ENCODE measurements around the gene HIPK4.

HIPK4 gene

DNA sequence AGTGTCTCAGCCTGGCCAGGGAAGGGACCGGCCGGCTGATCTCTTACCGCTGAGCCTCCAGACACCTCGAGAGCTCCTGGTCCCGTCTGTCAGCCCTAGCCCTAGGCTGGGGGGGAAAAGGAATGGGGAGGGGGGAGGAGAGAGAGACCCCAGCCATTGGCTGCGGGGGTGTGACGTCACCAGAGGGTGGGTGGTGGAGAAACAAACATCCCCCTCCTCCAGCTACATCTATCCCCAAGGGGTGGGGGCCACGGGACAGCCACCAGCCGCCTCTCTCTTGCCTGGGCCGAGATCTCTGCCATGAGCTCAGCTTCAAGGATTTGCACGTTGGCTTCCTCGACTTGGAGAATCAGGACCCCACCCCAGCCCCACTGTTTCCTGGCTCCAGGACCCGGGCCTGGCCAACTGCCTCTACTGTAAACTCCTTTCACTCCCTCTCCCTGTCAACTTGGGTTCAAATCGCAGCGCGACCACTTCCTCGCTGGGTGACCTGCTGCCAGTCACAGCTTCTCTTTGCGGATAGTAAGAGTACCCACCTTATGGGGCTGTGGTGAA, 23.4 kb upstream of the HIPK4 start, which contains the start of gene PRX:
Gene PRX (minus strand): TSS at position 88 of the 555 bp plus-strand sequence. CDS start 5,446 bp downstream, outside the sequence.
- H4K8ac ChIP-seq (ENCODE audit: low read length) = peak within 1 kb of the TSS; percentile 74
- no peak for DNase-seq
- H3K79me1 ChIP-seq (replicated peaks; ENCODE audit: low read length, poor library complexity, severe bottlenecking) = no peaks in the 10 kb centered on the region
- peak within 1 kb of the TSS; percentile 16 for H2AK5ac ChIP-seq (ENCODE audit: low read length, severe bottlenecking)
- H3K14ac ChIP-seq (ENCODE audit: low read length in 2 of 2) = no peak within 1 kb of the TSS
- peak within 1 kb of the TSS; percentile 83 for H2BK120ac ChIP-seq (ENCODE audit: low read depth, low read length)
- 39% methylated on average over 16 of the region's 18 CpGs for WGBS
- no peak within 1 kb of the TSS for H3K27ac ChIP-seq (ENCODE audit: low read length, poor library complexity, severe bottlenecking)
- H4K91ac ChIP-seq (ENCODE audit: low read length) = peak within 1 kb of the TSS; percentile 64
- peaks cover 3 to 18% of the 10 kb centered on the region in 2 experiments for H3K27me3 ChIP-seq (ENCODE audit: control insufficient read depth in 1 of 2, insufficient read depth in 1 of 2, low read length in 2 of 2)
- H3K4me2 ChIP-seq (ENCODE audit: low read length, poor library complexity, severe bottlenecking) = no peak within 1 kb of the TSS
- no peaks in the 10 kb centered on the region for H3K9me3 ChIP-seq (ENCODE audit: control insufficient read depth, low read length)
- no peak within 1 kb of the TSS for H2AFZ ChIP-seq (ENCODE audit: low read depth, low read length)
- H3K18ac ChIP-seq (ENCODE audit: low read depth in 1 of 2, low read length in 2 of 2) = peak within 1 kb of the TSS; percentile 27 to 74
- no peaks in the 10 kb centered on the region for H3K36me3 ChIP-seq (ENCODE audit: control insufficient read depth in 1 of 2, insufficient read depth in 2 of 2, low read depth in 1 of 2, low read length in 2 of 2)
- H2BK12ac ChIP-seq (ENCODE audit: low read length in 2 of 2) = peak within 1 kb of the TSS; percentile 37 to 86
- H3K4ac ChIP-seq (ENCODE audit: low read depth in 1 of 2, low read length in 2 of 2) = no peak within 1 kb of the TSS
- H3K4me1 ChIP-seq (ENCODE audit: control insufficient read depth, insufficient read depth, low read depth, low read length) = peaks cover 29% of the 10 kb centered on the region
- no peak within 1 kb of the TSS for H2BK5ac ChIP-seq (ENCODE audit: low read depth, low read length, poor library complexity, severe bottlenecking)
- no peak within 1 kb of the TSS for H3K9ac ChIP-seq (ENCODE audit: low read length)
- H3K23ac ChIP-seq (ENCODE audit: low read length in 2 of 2) = no peak within 1 kb of the TSS
- no peak within 1 kb of the TSS for H3K4me3 ChIP-seq (ENCODE audit: insufficient read depth in 1 of 2, low read depth in 1 of 2, low read length in 2 of 2)
- H2BK15ac ChIP-seq (ENCODE audit: low read depth, poor library complexity, severe bottlenecking) = peak within 1 kb of the TSS; percentile 89

DNA sequence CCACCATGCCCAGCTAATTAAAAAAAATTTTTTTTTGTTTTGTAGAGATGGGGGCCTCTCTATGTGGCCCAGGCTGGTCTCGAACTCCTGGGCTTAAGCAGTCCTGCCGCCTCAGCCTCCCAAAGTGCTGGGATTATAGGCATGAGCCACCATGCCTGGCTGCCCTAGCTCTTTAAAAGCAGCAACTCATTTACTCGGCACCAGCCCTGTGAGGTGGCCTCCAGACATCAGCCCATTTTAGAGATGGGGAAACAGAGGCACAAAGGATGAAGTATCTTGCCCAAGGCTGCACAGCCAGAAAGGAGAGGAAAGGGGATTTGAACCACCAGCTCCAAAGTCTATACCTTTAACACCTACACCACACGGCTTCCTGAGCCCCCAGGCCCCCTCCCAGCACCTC, 22.9 kb upstream of the HIPK4 start:
- no peak for DNase-seq
- H2BK120ac ChIP-seq (ENCODE audit: low read depth, low read length) = no peak overlapping the region
- H2BK12ac ChIP-seq (ENCODE audit: low read length in 2 of 2) = no peak overlapping the region
- H3K4me3 ChIP-seq (ENCODE audit: insufficient read depth in 1 of 2, low read depth in 1 of 2, low read length in 2 of 2) = no peak overlapping the region
- H3K4me2 ChIP-seq (ENCODE audit: low read length, poor library complexity, severe bottlenecking) = no peak overlapping the region
- no peak overlapping the region for H2AFZ ChIP-seq (ENCODE audit: low read depth, low read length)
- H2BK15ac ChIP-seq (ENCODE audit: low read depth, poor library complexity, severe bottlenecking) = peak overlapping the region; percentile 33
- 88% methylated on average over 2 of the region's 4 CpGs for WGBS
- peaks cover 29% of the 10 kb centered on the region for H3K4me1 ChIP-seq (ENCODE audit: control insufficient read depth, insufficient read depth, low read depth, low read length)
- H3K18ac ChIP-seq (ENCODE audit: low read depth in 1 of 2, low read length in 2 of 2) = peak overlapping the region in 1 of 2 experiments; percentile 74
- H3K27ac ChIP-seq (ENCODE audit: low read length, poor library complexity, severe bottlenecking) = no peak overlapping the region
- H3K4ac ChIP-seq (ENCODE audit: low read depth in 1 of 2, low read length in 2 of 2) = no peak overlapping the region
- no peak overlapping the region for H3K14ac ChIP-seq (ENCODE audit: low read length in 2 of 2)
- no peaks in the 10 kb centered on the region for H3K36me3 ChIP-seq (ENCODE audit: control insufficient read depth in 1 of 2, insufficient read depth in 2 of 2, low read depth in 1 of 2, low read length in 2 of 2)
- H3K9ac ChIP-seq (ENCODE audit: low read length) = no peak overlapping the region
- H3K79me1 ChIP-seq (replicated peaks; ENCODE audit: low read length, poor library complexity, severe bottlenecking) = no peaks in the 10 kb centered on the region
- H4K91ac ChIP-seq (ENCODE audit: low read length) = peak overlapping the region; percentile 64
- peak overlapping the region; percentile 74 for H4K8ac ChIP-seq (ENCODE audit: low read length)
- no peak overlapping the region for H3K23ac ChIP-seq (ENCODE audit: low read length in 2 of 2)
- H3K27me3 ChIP-seq (ENCODE audit: control insufficient read depth in 1 of 2, insufficient read depth in 1 of 2, low read length in 2 of 2) = peaks cover 3 to 18% of the 10 kb centered on the region in 2 experiments
- no peaks in the 10 kb centered on the region for H3K9me3 ChIP-seq (ENCODE audit: control insufficient read depth, low read length)
- no peak overlapping the region for H2BK5ac ChIP-seq (ENCODE audit: low read depth, low read length, poor library complexity, severe bottlenecking)
- H2AK5ac ChIP-seq (ENCODE audit: low read length, severe bottlenecking) = no peak overlapping the region

DNA sequence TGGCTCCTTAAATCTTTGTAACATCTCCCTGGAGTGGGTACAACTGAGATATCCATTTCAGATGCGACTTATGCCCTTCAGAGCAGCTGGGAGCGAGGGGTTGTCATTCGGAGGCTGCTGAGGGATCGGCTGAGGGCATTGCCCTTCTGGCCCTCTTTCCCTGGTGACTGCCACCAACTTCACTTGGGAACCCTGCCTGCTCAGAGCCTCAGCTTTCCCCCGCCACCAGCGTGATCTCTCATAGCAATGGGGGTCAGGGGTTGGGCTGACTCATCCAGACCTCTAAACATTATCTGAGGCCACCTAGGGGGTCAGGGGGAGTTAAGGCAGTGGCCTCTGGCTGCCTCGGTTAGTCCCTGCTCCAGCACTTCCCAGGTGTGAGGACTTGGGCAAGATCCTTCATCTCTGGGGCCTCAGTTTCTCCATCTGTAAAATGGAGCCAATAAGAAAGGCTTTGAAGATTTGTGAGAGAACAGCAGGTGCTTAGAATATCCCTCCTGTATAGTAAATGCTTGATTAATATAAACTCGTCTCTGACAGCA, 22.0 kb upstream of the HIPK4 start:
- Histone ChIP-seq H2BK5ac (ENCODE audit: low read depth, low read length, poor library complexity, severe bottlenecking) (no peak overlapping the region), H2BK120ac (ENCODE audit: low read depth, low read length) (no peak overlapping the region), H3K9me3 (ENCODE audit: control insufficient read depth, low read length) (no peaks in the 10 kb centered on the region), H3K4me1 (ENCODE audit: control insufficient read depth, insufficient read depth, low read depth, low read length) (peaks cover 25% of the 10 kb centered on the region), H2BK12ac (ENCODE audit: low read length in 2 of 2) (no peak overlapping the region), H4K91ac (ENCODE audit: low read length) (no peak overlapping the region), H3K79me1 (replicated peaks; ENCODE audit: low read length, poor library complexity, severe bottlenecking) (no peaks in the 10 kb centered on the region), H3K18ac (ENCODE audit: low read depth in 1 of 2, low read length in 2 of 2) (peak overlapping the region in 1 of 2 experiments; percentile 13), H3K36me3 (ENCODE audit: control insufficient read depth in 1 of 2, insufficient read depth in 2 of 2, low read depth in 1 of 2, low read length in 2 of 2) (no peaks in the 10 kb centered on the region), H2AK5ac (ENCODE audit: low read length, severe bottlenecking) (no peak overlapping the region), H3K27ac (ENCODE audit: low read length, poor library complexity, severe bottlenecking) (no peak overlapping the region), H3K9ac (ENCODE audit: low read length) (no peak overlapping the region), H3K4me2 (ENCODE audit: low read length, poor library complexity, severe bottlenecking) (no peak overlapping the region), H3K4ac (ENCODE audit: low read depth in 1 of 2, low read length in 2 of 2) (no peak overlapping the region), H4K8ac (ENCODE audit: low read length) (no peak overlapping the region), H2AFZ (ENCODE audit: low read depth, low read length) (no peak overlapping the region), H3K14ac (ENCODE audit: low read length in 2 of 2) (no peak overlapping the region), H3K23ac (ENCODE audit: low read length in 2 of 2) (no peak overlapping the region), H3K27me3 (ENCODE audit: control insufficient read depth in 1 of 2, insufficient read depth in 1 of 2, low read length in 2 of 2) (peaks cover 3 to 21% of the 10 kb centered on the region in 2 experiments), H2BK15ac (ENCODE audit: low read depth, poor library complexity, severe bottlenecking) (peak overlapping the region; percentile 89), H3K4me3 (ENCODE audit: insufficient read depth in 1 of 2, low read depth in 1 of 2, low read length in 2 of 2) (no peak overlapping the region)
- DNase-seq = peak; percentile 45
- WGBS = 60% methylated on average over 8 of the region's 8 CpGs

DNA sequence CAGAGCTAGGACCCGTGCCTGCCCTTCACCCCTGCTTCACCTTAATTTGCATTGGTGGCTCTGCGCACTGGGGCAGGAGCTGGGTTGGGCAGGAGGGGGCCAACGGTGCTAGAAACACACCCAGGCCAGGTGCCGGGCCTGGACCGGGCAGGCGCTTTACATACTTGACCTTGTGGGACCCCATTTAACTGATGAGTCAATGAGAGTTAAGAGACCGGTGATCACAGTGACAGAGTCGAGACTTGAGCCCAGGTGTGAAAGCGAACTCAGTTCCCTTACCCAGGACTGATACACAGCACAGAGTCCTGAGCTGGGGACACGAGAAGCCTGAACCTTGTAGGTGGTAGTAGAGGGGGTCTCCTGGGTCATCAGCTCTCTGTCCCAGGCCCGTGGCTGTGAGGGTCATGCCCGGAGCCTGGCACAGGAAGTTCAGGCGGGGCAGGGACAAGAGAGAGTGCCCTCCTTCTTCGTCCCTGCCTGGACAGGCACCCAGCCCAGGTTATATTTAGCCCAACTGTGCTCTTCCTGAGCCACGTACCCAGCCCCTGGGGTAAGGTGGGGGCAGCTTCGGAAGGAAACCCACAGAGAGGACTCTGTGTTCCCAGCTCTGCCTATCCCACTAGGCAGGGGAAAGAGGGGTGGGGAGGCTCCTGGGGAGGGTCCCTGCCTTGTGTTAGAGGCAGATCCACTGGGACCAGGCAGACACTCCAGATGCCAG, 21.3 kb upstream of the HIPK4 start:
- no peaks in the 10 kb centered on the region for H3K79me1 ChIP-seq (replicated peaks; ENCODE audit: low read length, poor library complexity, severe bottlenecking)
- H2BK5ac ChIP-seq (ENCODE audit: low read depth, low read length, poor library complexity, severe bottlenecking) = no peak overlapping the region
- H3K9me3 ChIP-seq (ENCODE audit: control insufficient read depth, low read length) = no peaks in the 10 kb centered on the region
- H3K4me3 ChIP-seq (ENCODE audit: insufficient read depth in 1 of 2, low read depth in 1 of 2, low read length in 2 of 2) = no peak overlapping the region
- 80% methylated on average over 14 of the region's 16 CpGs for WGBS
- peak overlapping the region; percentile 64 for H4K91ac ChIP-seq (ENCODE audit: low read length)
- no peak overlapping the region for H3K23ac ChIP-seq (ENCODE audit: low read length in 2 of 2)
- peaks cover 25% of the 10 kb centered on the region for H3K4me1 ChIP-seq (ENCODE audit: control insufficient read depth, insufficient read depth, low read depth, low read length)
- H3K18ac ChIP-seq (ENCODE audit: low read depth in 1 of 2, low read length in 2 of 2) = no peak overlapping the region
- no peak overlapping the region for H3K27ac ChIP-seq (ENCODE audit: low read length, poor library complexity, severe bottlenecking)
- H4K8ac ChIP-seq (ENCODE audit: low read length) = peak overlapping the region; percentile 39
- no peak overlapping the region for H2BK15ac ChIP-seq (ENCODE audit: low read depth, poor library complexity, severe bottlenecking)
- DNase-seq = no peak
- H3K4me2 ChIP-seq (ENCODE audit: low read length, poor library complexity, severe bottlenecking) = no peak overlapping the region
- H3K27me3 ChIP-seq (ENCODE audit: control insufficient read depth in 1 of 2, insufficient read depth in 1 of 2, low read length in 2 of 2) = peaks cover 3 to 21% of the 10 kb centered on the region in 2 experiments
- H2BK120ac ChIP-seq (ENCODE audit: low read depth, low read length) = no peak overlapping the region
- no peak overlapping the region for H3K9ac ChIP-seq (ENCODE audit: low read length)
- no peak overlapping the region for H3K14ac ChIP-seq (ENCODE audit: low read length in 2 of 2)
- peak overlapping the region; percentile 28 to 52 for H2BK12ac ChIP-seq (ENCODE audit: low read length in 2 of 2)
- H3K36me3 ChIP-seq (ENCODE audit: control insufficient read depth in 1 of 2, insufficient read depth in 2 of 2, low read depth in 1 of 2, low read length in 2 of 2) = no peaks in the 10 kb centered on the region
- H2AK5ac ChIP-seq (ENCODE audit: low read length, severe bottlenecking) = no peak overlapping the region
- H2AFZ ChIP-seq (ENCODE audit: low read depth, low read length) = no peak overlapping the region
- no peak overlapping the region for H3K4ac ChIP-seq (ENCODE audit: low read depth in 1 of 2, low read length in 2 of 2)

Measured in mesenchymal stem cell (in vitro differentiated cells and primary cell).